HG03439 (cell line): ENCODE measurements around the gene FGF8.
A peak's percentile ranks its signal among the peaks of the same experiment; 100 is the strongest.
"Not testable (repeated sequence)": the region's sequence is repeated elsewhere in the genome, so short reads cannot be mapped to it uniquely, and the experiment has no call there.

Experiments
- ATAC-seq: cut with Tn5 transposase; IDR thresholded peaks from one replicate; pipeline ENCODE4 v1.9.1; 2021; ENCODE audit warnings: mild to moderate bottlenecking, moderate library complexity; ENCODE audit not compliant: unreplicated experiment

FGF8 gene

GRCh38 chr10:101775273-101776160 is at the start of gene FGF8:
FGF8 (minus strand) TSS chr10:101776114; CDS start chr10:101775900, 214 bp downstream.
- no peak for ATAC-seq

- ATAC-seq, result no peak
Observed at GRCh38 chr10:101824736-101825135, 48.8 kb upstream of the FGF8 start.

GRCh38 chr10:101818872-101819633 is 43.1 kb upstream of the FGF8 start:
- peak; percentile 18 for ATAC-seq

- peak; percentile 90 for ATAC-seq
Observed at GRCh38 chr10:101818119-101818871, 42.4 kb upstream of the FGF8 start, which contains the start of gene OGA. OGA (minus strand) TSS chr10:101818444; CDS start chr10:101818022, 422 bp downstream.

- no peak for ATAC-seq
Observed at GRCh38 chr10:101817337-101818118, 41.6 kb upstream of the FGF8 start.

GRCh38 chr10:101816913-101817336 is 41.0 kb upstream of the FGF8 start:
- ATAC-seq, result no peak

GRCh38 chr10:101816376-101816775 is 40.5 kb upstream of the FGF8 start:
- no peak for ATAC-seq

- ATAC-seq, result no peak
Observed at GRCh38 chr10:101814466-101815071, 38.7 kb upstream of the FGF8 start.

GRCh38 chr10:101812606-101813005 is 36.7 kb upstream of the FGF8 start:
- ATAC-seq, result no peak

- no peak for ATAC-seq
Observed at GRCh38 chr10:101807158-101807557, 31.2 kb upstream of the FGF8 start.

- ATAC-seq, result no peak
Observed at GRCh38 chr10:101803511-101803910, 27.6 kb upstream of the FGF8 start.

- ATAC-seq, result no peak
Observed at GRCh38 chr10:101797403-101798059, 21.6 kb upstream of the FGF8 start.

- no peak for ATAC-seq
Observed at GRCh38 chr10:101793526-101793925, 17.6 kb upstream of the FGF8 start.

- no peak for ATAC-seq
Observed at GRCh38 chr10:101789686-101790085, 13.8 kb upstream of the FGF8 start.

- not testable (repeated sequence) for ATAC-seq
Observed at GRCh38 chr10:101789231-101789630, 13.3 kb upstream of the FGF8 start.

- ATAC-seq, result no peak
Observed at GRCh38 chr10:101785801-101786200, 9.9 kb upstream of the FGF8 start.

- no peak for ATAC-seq
Observed at GRCh38 chr10:101784558-101784957, 8.6 kb upstream of the FGF8 start.

- ATAC-seq, result no peak
Observed at GRCh38 chr10:101783736-101784118, 7.8 kb upstream of the FGF8 start.
